Tibial nerve (tissue), 3 donors: ENCODE measurements around the gene C20orf96.

Source experiments
- EP300 ChIP-seq, 2 donors: sonication (generic); formaldehyde crosslinking; IDR thresholded peaks; one replicate each; pipeline ENCODE4 v1.6.1; 2017; ENCODE audit warnings: antibody characterized with exemption in 2 of 2, mild to moderate bottlenecking in 1 of 2
- POLR2A ChIP-seq, 2 donors: fragments of 450-650 bp; IDR thresholded peaks; one replicate each; pipeline ENCODE4 v1.6.1; 2017; ENCODE audit warnings: antibody characterized with exemption in 2 of 2, mild to moderate bottlenecking in 2 of 2, moderate library complexity in 2 of 2

GRCh38 chr20:237929-238328 is 52.6 kb downstream of the C20orf96 start:
- TF ChIP-seq EP300 (IDR thresholded peaks at IDR 0.05) (no peak), POLR2A (IDR thresholded peaks at IDR 0.05) (no peak)
